NCI-H510A treated with DMSO at 0.1 percent for 48 hours (cell line): ENCODE results near the gene PHF21A.

ENCODE experiments used
- DNase-seq: peaks from one replicate; lab custom pipeline; 2025; lab: John Stamatoyannopoulos, UW

PHF21A gene

GRCh38 chr11:46075928-46076327 lies 45.3 kb downstream of the PHF21A start:
- no peak for DNase-seq

GRCh38 chr11:46075168-46075567 lies 46.1 kb downstream of the PHF21A start:
- DNase-seq: no peak

GRCh38 chr11:46073632-46074031 lies 47.6 kb downstream of the PHF21A start:
- no peak for DNase-seq

GRCh38 chr11:46072172-46072964 lies 48.9 kb downstream of the PHF21A start:
- no peak for DNase-seq

GRCh38 chr11:46071091-46071490 lies 50.2 kb downstream of the PHF21A start:
- DNase-seq: no peak

GRCh38 chr11:46069595-46069994 lies 51.7 kb downstream of the PHF21A start:
- no peak for DNase-seq

- no peak for DNase-seq
These were observed 54.9 kb downstream of the PHF21A start for GRCh38 chr11:46066335-46066734.

GRCh38 chr11:46065681-46066080 lies 55.6 kb downstream of the PHF21A start:
- DNase-seq: no peak

GRCh38 chr11:46064221-46064620 lies 57.0 kb downstream of the PHF21A start:
- no peak for DNase-seq

GRCh38 chr11:46063138-46063537 lies 58.1 kb downstream of the PHF21A start:
- no peak for DNase-seq

- no peak for DNase-seq
These were observed 61.2 kb downstream of the PHF21A start for GRCh38 chr11:46060013-46060412.

GRCh38 chr11:46057489-46057888 lies 63.8 kb downstream of the PHF21A start:
- DNase-seq: no peak

GRCh38 chr11:46055371-46055770 lies 65.9 kb downstream of the PHF21A start:
- no peak for DNase-seq

GRCh38 chr11:46051102-46051501 lies 70.2 kb downstream of the PHF21A start:
- no peak for DNase-seq

- no peak for DNase-seq
These were observed 70.6 kb downstream of the PHF21A start for GRCh38 chr11:46050662-46051061.

- no peak for DNase-seq
These were observed 71.2 kb downstream of the PHF21A start for GRCh38 chr11:46050003-46050461.

GRCh38 chr11:46049325-46049897 lies 71.8 kb downstream of the PHF21A start:
- no peak for DNase-seq

- no peak for DNase-seq
These were observed 73.1 kb downstream of the PHF21A start for GRCh38 chr11:46048198-46048597.

GRCh38 chr11:46047520-46047919 lies 73.7 kb downstream of the PHF21A start:
- DNase-seq: no peak

GRCh38 chr11:46045811-46046210 lies 75.4 kb downstream of the PHF21A start:
- no peak for DNase-seq

GRCh38 chr11:46044601-46045000 lies 76.7 kb downstream of the PHF21A start:
- DNase-seq: no peak

GRCh38 chr11:46039990-46040389 lies 81.3 kb downstream of the PHF21A start:
- no peak for DNase-seq

GRCh38 chr11:46038529-46038928 lies 82.7 kb downstream of the PHF21A start:
- no peak for DNase-seq

- no peak for DNase-seq
These were observed 84.3 kb downstream of the PHF21A start for GRCh38 chr11:46036969-46037368.
